ENCODE results near the gene SNED1. TPM values are rescaled to one million over a fixed set of nuclear protein-coding genes. Genes with fewer than 3 reads are reported as not detected.
A peak's percentile ranks its signal among the peaks of the same experiment; 100 is the strongest.

Gene SNED1
- total RNA-seq, 1 donor from 2014 or later = 0.11 TPM

DNA sequence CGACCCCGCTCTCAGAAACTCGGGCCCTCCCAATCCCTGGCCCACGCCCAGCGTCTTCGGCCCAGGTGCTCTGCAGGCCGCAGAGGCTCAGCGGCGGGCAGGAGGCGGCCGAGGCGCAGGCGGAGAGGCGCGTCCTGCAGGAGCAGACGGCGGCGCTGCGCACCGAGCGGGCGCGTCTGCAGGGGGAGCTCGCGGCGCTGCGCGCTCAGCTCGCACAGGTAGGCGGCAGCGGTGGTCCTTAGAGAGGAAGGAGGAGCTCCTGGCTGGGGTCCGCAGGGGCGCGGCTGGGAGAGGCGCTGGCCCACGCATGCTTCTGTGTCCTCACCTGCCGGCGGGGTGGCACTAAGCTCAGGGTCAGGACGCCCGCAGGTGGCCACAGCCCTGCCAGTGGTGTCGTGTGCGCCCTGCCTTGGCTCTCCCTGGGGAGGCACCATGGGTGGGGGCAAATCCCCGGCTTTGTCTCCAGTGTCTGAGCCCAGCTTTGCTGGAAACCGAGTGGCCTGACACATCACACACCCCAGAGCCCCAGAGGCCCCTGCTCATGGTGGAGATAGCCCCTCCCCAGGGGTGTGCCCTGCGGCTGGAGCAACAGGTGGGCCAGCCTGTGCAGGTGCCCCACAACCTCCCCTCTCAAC, 14.9 kb upstream of the SNED1 start:
- TF ChIP-seq, protein P1, sequence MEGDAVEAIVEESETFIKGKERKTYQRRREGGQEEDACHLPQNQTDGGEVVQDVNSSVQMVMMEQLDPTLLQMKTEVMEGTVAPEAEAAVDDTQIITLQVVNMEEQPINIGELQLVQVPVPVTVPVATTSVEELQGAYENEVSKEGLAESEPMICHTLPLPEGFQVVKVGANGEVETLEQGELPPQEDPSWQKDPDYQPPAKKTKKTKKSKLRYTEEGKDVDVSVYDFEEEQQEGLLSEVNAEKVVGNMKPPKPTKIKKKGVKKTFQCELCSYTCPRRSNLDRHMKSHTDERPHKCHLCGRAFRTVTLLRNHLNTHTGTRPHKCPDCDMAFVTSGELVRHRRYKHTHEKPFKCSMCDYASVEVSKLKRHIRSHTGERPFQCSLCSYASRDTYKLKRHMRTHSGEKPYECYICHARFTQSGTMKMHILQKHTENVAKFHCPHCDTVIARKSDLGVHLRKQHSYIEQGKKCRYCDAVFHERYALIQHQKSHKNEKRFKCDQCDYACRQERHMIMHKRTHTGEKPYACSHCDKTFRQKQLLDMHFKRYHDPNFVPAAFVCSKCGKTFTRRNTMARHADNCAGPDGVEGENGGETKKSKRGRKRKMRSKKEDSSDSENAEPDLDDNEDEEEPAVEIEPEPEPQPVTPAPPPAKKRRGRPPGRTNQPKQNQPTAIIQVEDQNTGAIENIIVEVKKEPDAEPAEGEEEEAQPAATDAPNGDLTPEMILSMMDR (IDR thresholded peaks at IDR 0.05) = peak; percentile 84
- TF ChIP-seq EZH2 (IDR thresholded peaks at IDR 0.05) (peak; percentile 52), EZH2phosphoT487 (IDR thresholded peaks at IDR 0.05) (no peak)
- Histone ChIP-seq H3K79me2 (ENCODE audit: low read depth) (no peaks in the 10 kb centered on the region), H3K36me3 (no peaks in the 10 kb centered on the region), H3K27ac (no peak overlapping the region), H3K9ac (no peak overlapping the region), H3K9me3 (ENCODE audit: low read depth) (no peaks in the 10 kb centered on the region), H3K4me2 (peak overlapping the region; percentile 58), H2AFZ (replicated peaks) (no peak overlapping the region), H3K4me3 (no peak overlapping the region), H4K20me1 (ENCODE audit: low read depth) (peaks cover 4% of the 10 kb centered on the region), H3F3A (ENCODE audit: low read depth) (no peaks in the 10 kb centered on the region), H3K27me3 (peaks cover 30% of the 10 kb centered on the region), H3K4me1 (no peaks in the 10 kb centered on the region)
- Mint-ChIP-seq H3K9me3 (no peaks in the 10 kb centered on the region), H3K27ac (no peak overlapping the region), H3K4me1 (peaks cover 3% of the 10 kb centered on the region), H3K36me3 (no peaks in the 10 kb centered on the region), H3K27me3 (ENCODE audit: insufficient read depth, low read depth) (peaks cover 22% of the 10 kb centered on the region), H3K4me3 (peak overlapping the region; percentile 21)
- peak; percentile 92 for DNase-seq (ENCODE audit: low spot score)

DNA sequence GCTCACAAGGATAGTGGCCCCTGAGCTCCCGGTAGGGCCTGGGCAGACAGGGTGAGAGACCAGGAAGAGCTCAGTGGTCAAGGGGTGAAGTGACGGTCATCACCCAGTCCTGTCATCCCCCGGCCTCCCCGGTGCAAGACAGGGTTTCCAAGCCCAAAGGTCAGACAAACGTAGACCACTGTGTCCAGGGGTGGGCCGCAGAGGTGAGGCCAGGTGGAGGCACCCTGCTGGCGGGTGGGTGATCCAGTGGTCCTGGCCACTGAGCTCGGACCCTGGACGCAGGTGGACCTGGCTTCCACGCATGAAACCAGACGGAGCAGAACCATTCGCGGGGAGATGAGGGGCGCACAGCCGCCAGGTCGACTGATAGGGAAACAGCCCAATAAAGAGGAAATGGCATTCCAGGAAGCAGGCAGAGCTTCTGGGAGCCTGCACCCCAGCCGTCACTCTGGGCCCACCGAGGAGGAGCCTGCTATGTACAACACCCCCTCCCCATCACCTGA, 14.4 kb upstream of the SNED1 start:
- Histone ChIP-seq H3F3A (ENCODE audit: low read depth) (no peaks in the 10 kb centered on the region), H3K4me2 (no peak overlapping the region), H3K9me3 (ENCODE audit: low read depth) (no peaks in the 10 kb centered on the region), H3K27ac (no peak overlapping the region), H3K27me3 (peaks cover 30% of the 10 kb centered on the region), H4K20me1 (ENCODE audit: low read depth) (peaks cover 4% of the 10 kb centered on the region), H3K36me3 (no peaks in the 10 kb centered on the region), H3K4me3 (no peak overlapping the region), H3K4me1 (no peaks in the 10 kb centered on the region), H3K79me2 (ENCODE audit: low read depth) (no peaks in the 10 kb centered on the region), H3K9ac (no peak overlapping the region), H2AFZ (replicated peaks) (no peak overlapping the region)
- Mint-ChIP-seq H3K4me1 (peaks cover 3% of the 10 kb centered on the region), H3K27me3 (ENCODE audit: insufficient read depth, low read depth) (peaks cover 23% of the 10 kb centered on the region), H3K27ac (no peak overlapping the region), H3K9me3 (no peaks in the 10 kb centered on the region), H3K4me3 (peak overlapping the region; percentile 21), H3K36me3 (no peaks in the 10 kb centered on the region)
- DNase-seq (ENCODE audit: low spot score) = no peak
- no peak for TF ChIP-seq EZH2 (IDR thresholded peaks at IDR 0.05)
- TF ChIP-seq, protein P1 (IDR thresholded peaks at IDR 0.05) = no peak
- TF ChIP-seq EZH2phosphoT487 (IDR thresholded peaks at IDR 0.05) = no peak

DNA sequence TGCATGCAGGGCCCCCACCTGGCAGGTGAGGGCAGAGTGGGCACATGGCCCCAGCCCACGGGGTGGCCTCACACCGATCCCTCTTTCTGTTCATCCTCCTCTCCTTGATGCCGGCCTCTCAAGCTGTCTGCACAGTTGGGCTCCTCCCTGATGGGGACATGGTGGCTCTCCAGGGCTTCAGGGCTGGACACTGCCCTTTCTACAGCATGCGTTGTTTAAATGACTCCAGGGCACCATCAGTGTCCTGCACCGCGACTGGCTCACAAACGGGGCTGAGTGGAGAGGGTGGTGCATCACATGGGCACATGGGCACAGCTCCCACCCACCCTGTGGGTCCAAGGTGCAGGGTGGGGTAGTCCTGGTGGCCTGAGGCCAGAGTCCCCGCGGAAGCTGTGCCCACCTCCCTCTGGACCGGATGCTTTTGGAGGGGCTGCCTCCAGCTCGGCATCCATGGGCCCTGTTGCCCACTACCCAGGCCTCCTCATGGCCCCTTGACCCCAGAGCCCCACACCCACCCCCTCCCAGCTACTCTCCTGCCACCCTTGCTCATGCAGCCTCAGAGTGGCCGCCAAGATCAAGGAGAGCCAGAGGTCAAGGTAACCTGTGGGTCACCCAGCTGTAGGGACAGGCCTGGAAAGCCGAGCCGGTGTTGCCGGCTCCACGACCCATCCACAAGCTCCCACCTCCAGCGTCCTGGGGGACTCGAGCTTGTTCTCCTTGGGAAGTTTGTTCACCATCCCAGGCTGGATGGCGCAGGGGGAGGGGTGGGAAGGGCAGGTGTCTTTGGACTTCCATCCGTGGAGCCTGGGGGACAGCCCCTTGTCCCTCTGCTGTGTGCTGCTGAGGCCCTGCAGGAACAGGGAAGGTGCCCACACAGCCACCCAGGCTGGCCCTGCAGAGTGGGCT, 12.3 kb upstream of the SNED1 start:
- peak overlapping the region; percentile 94 for H3K27ac Mint-ChIP-seq
- H3K4me2 ChIP-seq = no peak overlapping the region

More for the DNA sequence above, 12.3 kb upstream of the SNED1 start:
- TF ChIP-seq, protein P1 (IDR thresholded peaks at IDR 0.05) = no peak
- TF ChIP-seq EZH2 (IDR thresholded peaks at IDR 0.05) (no peak), EZH2phosphoT487 (IDR thresholded peaks at IDR 0.05) (no peak)
- Histone ChIP-seq H3K9me3 (ENCODE audit: low read depth) (no peaks in the 10 kb centered on the region), H3K27ac (no peak overlapping the region), H3K9ac (no peak overlapping the region), H3K4me3 (no peak overlapping the region), H4K20me1 (ENCODE audit: low read depth) (peaks cover 4% of the 10 kb centered on the region), H3K27me3 (peaks cover 29% of the 10 kb centered on the region), H3F3A (ENCODE audit: low read depth) (no peaks in the 10 kb centered on the region), H3K79me2 (ENCODE audit: low read depth) (no peaks in the 10 kb centered on the region), H3K4me1 (no peaks in the 10 kb centered on the region), H2AFZ (replicated peaks) (no peak overlapping the region), H3K36me3 (no peaks in the 10 kb centered on the region)
- DNase-seq (ENCODE audit: low spot score) = no peak
- Mint-ChIP-seq H3K27me3 (ENCODE audit: insufficient read depth, low read depth) (peaks cover 23% of the 10 kb centered on the region), H3K4me3 (no peak overlapping the region), H3K4me1 (peaks cover 3% of the 10 kb centered on the region), H3K36me3 (no peaks in the 10 kb centered on the region), H3K9me3 (no peaks in the 10 kb centered on the region)
